ENCODE data around the gene PDAP1.

The PDAP1 gene

GRCh38 chr7:99424932-99425730 lies 16.7 kb upstream of the PDAP1 start:
- in situ Hi-C loops (cut with MboI; ENCODE audit: low pct_unique_long_range_greater_than_20kb, low sequenced_read_pairs, unreplicated experiment): no loop called here
- no peak for DNase-seq (ENCODE audit: low spot score)
- TF ChIP-seq CTCF (IDR thresholded peaks at IDR 0.05; ENCODE audit: extremely low read depth, insufficient read depth, missing control alignments): no peak

GRCh38 chr7:99422625-99423024 lies 14.2 kb upstream of the PDAP1 start:
- no peak for DNase-seq (ENCODE audit: low spot score)
- TF ChIP-seq CTCF (IDR thresholded peaks at IDR 0.05; ENCODE audit: extremely low read depth, insufficient read depth, missing control alignments): no peak
- in situ Hi-C loops (cut with MboI; ENCODE audit: low pct_unique_long_range_greater_than_20kb, low sequenced_read_pairs, unreplicated experiment): no loop called here

DNA sequence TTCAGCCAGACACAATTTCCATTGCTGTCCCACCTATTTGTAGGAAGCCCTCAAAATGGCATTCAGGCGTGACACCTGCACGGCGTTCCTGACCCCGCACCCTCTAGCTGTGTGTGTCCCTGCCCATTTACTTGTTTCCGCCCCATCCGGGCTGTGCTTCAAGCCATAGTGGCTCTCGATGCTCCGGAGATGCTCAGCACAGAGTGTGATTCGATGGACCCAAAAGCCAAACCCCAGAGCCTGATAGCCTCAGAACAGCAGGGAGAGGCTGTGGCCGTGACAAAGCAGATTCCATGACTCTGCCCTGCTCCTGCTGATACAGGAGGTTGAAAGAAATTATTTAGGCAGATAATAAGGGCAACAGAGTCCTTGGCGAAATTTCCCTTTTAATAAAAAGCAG lies 13.8 kb upstream of the PDAP1 start:
- in situ Hi-C loops (cut with MboI; ENCODE audit: low pct_unique_long_range_greater_than_20kb, low sequenced_read_pairs, unreplicated experiment): no loop called here
- DNase-seq (ENCODE audit: low spot score): no peak
- no peak for TF ChIP-seq CTCF (IDR thresholded peaks at IDR 0.05; ENCODE audit: extremely low read depth, insufficient read depth, missing control alignments)

DNA sequence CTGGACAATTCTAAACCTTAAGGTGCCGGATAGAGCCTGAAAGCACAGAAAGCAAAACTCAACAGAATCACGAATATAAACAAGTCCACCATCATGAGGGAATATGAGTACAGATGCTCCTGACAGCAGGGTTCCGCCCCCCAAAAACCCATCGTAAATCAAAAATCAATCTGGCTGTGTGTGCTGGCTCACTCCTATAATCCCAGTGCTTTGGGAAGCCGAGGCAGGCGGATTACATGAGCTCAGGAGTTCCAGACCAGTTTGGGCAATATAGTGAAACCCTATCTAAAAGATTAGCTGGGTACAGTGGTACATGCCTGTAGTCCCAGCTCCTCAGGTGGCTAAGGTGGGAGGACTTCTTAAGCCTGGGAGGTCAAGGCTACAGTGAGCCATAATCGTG lies 12.6 kb upstream of the PDAP1 start:
- no peak for DNase-seq (ENCODE audit: low spot score)
- TF ChIP-seq CTCF (IDR thresholded peaks at IDR 0.05; ENCODE audit: extremely low read depth, insufficient read depth, missing control alignments): no peak
- in situ Hi-C loops (cut with MboI; ENCODE audit: low pct_unique_long_range_greater_than_20kb, low sequenced_read_pairs, unreplicated experiment): no loop called here

- no peak for DNase-seq (ENCODE audit: low spot score)
- in situ Hi-C loops (cut with MboI; ENCODE audit: low pct_unique_long_range_greater_than_20kb, low sequenced_read_pairs, unreplicated experiment): no loop called here
- TF ChIP-seq CTCF (IDR thresholded peaks at IDR 0.05; ENCODE audit: extremely low read depth, insufficient read depth, missing control alignments): no peak
These were observed 11.8 kb upstream of the PDAP1 start for GRCh38 chr7:99420213-99420612.

DNA sequence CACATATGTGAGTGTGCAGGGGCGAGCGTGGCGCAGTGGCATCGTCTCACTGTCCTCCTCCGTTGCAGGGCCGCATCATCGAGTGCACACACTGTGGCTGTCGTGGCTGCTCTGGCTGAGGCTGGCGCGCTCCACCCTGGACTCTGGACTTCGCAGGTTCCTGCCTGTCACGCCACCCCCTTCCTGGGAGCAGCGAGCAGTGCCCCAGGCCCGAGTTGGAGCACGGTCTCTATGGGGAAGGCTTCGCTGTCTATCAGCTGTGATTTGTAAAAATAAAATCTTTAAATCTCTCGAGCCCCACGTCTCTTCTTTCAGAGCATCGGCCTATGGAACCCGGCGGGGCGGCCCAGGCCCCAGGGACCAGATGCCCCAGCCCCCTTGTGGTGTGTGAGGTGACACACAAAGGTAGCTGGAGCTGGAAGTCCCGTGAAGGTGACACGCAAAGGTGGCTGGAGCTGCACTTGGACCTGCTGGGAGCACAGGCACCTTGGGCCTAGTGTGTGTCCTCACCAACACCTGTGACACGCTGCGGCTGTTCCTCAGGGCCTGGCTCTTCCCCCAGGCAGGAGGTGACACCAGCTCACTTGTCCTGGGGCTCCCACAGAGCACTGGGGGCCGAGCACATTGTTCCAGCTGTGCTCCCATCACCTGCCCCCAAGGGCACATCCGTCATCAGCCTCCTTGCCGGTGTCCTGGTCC lies 11.1 kb upstream of the PDAP1 start:
- in situ Hi-C loops (cut with MboI; ENCODE audit: low pct_unique_long_range_greater_than_20kb, low sequenced_read_pairs, unreplicated experiment): no loop called here
- no peak for DNase-seq (ENCODE audit: low spot score)
- TF ChIP-seq CTCF (IDR thresholded peaks at IDR 0.05; ENCODE audit: extremely low read depth, insufficient read depth, missing control alignments): no peak
